GM12801 (cell line): ENCODE measurements around the gene DDAH1.

Experiments used
- TF ChIP-seq, protein P1 (sequence below): IDR thresholded peaks from one replicate; pipeline ENCODE4 v1.5.1; 2011; ENCODE audit warnings: control low read depth; ENCODE audit not compliant: insufficient read length; ENCODE audit errors: extremely low read depth

Gene DDAH1

DNA sequence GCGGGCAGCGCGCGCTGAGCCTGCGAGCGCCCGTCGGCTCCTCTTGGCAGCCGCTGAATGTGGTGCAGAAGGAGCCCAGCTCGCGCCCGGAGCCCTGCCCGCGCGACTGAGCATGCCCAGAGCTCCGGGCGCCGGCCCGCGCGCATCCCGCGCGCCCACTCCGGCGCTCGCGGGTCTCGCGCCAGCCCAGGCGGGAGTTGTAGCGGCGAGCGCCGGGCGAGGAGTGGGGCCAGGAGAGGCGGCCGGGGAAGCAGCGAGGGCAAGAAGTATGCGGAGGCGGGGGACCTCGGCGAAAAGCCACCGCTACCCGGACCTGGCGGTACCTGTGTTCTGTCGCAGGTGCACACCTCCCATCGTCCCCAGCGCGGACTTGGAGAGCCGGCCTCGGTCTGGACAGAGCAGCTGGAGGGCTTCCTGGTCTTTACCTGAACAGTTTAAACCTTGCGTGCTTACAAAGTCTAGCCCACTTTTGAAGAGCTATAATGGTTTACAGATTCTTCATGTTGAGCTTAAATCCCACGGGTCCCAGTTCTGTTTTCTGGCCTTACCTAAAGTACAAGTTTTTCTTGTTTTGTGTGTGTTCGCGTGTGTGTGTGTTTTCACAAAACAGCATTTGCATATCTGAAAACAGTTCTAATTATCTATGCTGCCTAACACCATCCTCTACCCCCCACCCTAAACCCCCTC lies at the start of gene DDAH1:
DDAH1 (minus strand) TSS at position 61 of the 687 bp plus-strand sequence. CDS start 114 bp downstream, outside the sequence.
- TF ChIP-seq, protein P1, sequence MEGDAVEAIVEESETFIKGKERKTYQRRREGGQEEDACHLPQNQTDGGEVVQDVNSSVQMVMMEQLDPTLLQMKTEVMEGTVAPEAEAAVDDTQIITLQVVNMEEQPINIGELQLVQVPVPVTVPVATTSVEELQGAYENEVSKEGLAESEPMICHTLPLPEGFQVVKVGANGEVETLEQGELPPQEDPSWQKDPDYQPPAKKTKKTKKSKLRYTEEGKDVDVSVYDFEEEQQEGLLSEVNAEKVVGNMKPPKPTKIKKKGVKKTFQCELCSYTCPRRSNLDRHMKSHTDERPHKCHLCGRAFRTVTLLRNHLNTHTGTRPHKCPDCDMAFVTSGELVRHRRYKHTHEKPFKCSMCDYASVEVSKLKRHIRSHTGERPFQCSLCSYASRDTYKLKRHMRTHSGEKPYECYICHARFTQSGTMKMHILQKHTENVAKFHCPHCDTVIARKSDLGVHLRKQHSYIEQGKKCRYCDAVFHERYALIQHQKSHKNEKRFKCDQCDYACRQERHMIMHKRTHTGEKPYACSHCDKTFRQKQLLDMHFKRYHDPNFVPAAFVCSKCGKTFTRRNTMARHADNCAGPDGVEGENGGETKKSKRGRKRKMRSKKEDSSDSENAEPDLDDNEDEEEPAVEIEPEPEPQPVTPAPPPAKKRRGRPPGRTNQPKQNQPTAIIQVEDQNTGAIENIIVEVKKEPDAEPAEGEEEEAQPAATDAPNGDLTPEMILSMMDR: no peak

DNA sequence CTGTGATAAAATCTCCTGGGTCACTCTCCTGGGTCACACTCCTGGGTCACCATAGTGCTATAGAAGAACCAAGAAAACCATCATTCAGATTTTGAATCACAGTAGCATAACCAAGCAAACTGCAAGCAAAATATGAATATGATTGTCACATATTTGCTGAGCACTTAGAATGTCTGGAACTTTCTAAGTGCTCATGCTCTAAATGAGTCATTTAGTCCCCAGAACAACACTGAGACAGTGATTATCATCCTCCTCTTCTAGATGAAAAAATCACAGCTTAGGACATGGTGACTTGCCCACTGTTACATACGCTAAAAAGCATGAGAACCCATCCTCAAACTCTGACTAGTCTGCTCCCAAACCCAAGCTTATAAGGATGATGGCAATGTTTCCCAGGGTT lies 39.5 kb upstream of the DDAH1 start:
- TF ChIP-seq, protein P1: no peak

DNA sequence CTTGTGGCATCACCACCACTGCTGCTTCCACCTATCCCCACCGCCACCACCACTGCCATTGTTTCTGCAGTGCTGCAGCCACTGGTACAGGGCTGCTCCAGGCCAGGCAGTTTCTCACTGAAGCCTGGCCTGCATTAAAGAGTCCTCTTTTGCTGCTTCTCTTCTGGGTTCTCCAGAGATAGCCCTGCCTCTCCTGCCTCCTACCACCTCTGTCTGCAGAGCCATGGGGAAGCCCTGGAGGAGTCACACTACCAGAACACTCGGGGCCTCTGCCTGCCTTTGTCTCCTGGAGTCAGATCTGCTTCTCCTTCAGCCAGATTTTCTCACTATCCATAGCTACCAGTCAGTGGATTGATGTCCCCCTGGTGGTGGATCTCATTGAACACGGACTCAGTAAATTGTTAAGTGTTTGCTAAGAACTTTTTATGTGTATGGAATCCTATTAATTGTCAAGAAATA lies 37.7 kb upstream of the DDAH1 start:
- TF ChIP-seq, protein P1: no peak

DNA sequence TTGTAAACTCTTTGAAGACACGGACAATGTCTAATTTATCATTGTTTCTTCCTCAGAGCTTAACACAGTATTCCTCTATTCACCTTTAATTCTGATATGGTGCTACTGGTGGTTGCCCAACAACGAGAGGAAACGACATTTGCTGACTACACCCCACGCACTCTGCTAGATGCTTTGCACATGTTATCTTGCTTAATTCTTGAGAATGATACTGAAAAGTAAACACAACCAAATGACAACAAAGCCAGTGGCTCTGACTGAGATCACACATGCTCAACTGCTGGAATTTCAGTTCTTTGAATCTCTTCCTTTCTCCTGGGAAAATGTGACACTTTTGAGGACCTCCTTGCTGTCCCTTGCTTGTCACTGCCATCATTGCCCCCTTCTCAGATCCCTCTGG lies 37.2 kb upstream of the DDAH1 start:
- TF ChIP-seq, protein P1: no peak

DNA sequence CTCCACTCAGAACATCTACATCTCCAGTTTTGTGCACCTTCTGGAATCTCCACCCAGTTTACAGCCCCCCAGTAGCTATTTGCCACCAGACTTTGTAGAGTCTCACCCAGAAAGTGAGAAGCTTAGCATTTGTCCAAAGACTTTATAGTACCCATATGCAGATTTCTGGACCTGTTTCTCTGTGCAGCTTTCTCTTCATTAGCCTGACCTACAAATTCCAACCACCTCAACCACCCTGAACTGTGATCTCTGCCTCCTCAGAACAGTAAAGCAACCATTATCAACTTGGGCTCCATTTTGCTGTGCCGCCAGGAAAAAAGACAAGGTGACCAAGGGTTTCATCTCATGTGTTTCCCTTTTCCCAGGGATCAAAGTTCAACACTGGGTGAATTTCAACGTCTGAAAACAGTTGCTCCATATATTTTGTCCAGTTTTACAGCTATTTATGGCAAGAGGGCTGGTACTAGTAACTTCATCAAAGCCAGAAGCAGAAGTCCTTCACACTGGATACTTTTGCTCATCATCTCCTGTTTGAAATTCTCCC lies 36.5 kb upstream of the DDAH1 start:
- TF ChIP-seq, protein P1: no peak

DNA sequence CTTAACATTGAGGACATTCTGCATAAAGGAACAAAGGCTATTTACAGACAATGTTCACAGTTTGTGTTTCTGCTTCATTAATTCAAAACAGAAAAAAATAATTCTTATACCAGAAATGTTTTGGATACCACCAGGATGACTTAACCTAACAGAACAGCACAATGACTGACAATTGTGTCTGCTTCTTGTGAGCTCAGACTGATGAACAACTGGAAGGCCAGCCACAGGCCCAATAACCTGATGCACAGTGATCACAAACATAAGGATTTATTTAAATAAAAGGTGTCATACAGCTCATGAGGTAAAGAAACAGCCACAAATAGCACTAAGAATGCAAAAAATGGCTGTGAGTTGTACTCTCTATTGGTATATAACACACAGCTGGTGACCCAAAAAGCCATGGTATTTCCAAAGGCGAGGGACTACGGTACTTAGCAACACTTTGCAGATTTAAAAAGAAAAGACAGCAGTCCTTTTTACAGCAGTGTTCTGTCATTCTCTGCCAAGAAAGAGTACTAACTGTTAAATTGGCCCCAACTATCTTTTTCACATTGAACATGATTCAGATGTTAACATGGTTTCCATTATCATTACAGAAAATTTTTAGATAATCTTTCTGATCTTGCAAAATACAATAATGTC lies 32.1 kb upstream of the DDAH1 start:
- TF ChIP-seq, protein P1: no peak

DNA sequence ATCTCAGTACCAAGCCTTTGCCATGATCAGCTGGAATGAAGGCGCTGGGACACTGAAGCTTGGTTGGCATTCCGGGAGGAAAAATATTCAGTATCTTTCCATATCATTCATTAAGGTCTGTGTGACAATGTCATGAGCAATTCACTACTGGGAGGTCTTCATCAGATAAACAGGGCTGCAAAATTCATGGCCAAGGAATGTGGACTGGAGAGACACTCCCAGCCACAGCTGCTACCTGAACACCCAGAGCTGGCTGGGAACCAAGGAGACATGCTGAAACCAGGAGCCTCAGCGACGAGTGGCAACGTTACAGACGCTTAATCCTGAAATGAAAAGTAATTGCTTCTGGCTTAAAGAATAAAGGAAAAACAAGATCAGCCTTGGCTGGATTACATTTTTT lies 30.6 kb upstream of the DDAH1 start:
- TF ChIP-seq, protein P1: no peak
